Stimulated activated CD8-positive, alpha-beta memory T cell treated with anti-CD3 and anti-CD28 coated beads, Interleukin-4, amount 100 ng/mL, for 48 hours (primary cell): ENCODE results near the gene RAB7B.
A peak's percentile ranks its signal among the peaks of the same experiment; 100 is the strongest.

Source experiments
- DNase-seq: peaks from one replicate; pipeline ENCODE4 v3.0.0-alpha.2; 2020

Gene RAB7B

GRCh38 chr1:205943245-205943644 is 60.0 kb downstream of the RAB7B start, which contains the start of gene SLC26A9:
Gene SLC26A9, minus strand, starts transcription at chr1:205943456. Its CDS starts 7,636 bp downstream, at chr1:205935820.
- DNase-seq = no peak

DNA sequence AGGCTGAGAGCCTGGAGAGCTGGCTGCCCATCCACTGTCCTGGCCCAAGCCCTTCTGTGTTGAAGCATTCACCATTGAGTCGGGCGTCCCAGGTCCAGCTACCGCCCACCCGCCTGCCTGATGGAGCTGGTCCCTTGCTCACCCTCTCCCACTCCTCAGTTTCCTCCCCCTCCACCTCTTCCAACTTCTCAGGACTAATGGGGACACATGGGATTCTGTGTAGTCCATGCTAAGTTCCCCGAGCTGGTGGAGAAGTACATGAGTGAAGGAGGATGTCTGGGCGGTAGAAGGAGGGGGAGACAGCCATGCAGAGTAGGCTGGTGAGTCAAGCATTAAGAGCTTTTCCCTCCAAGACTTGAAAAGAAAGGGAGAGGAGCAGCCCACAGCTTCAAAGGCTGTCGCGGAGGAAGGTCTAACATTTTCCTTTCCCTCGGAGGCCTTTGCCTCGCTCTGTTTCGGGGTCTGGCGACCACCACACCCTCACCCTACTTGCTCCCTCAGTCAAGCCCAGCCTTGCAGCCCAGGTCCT is 60.5 kb downstream of the RAB7B start:
- no peak for DNase-seq

DNA sequence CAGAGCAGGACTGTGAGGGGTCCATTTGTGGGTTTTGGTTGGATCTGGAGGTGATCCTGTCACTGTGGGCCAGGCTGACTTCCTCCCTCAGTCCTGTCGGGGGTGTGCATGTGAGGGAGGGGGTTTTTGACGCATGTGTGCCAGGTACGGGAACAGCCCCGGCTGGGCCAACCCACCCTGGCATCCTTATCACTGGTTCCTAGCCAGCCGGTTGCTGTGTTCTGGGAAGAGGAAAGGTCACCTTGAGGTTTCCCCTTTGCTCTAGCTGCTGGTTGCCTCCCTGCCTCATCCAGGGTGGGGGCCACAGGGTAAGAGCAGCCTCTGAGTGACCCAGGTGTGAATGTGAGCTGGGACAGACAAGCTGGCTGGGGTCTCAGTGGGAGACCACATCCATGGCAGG is 62.5 kb downstream of the RAB7B start:
- DNase-seq = no peak

- peak; percentile 30 for DNase-seq
These were observed 63.4 kb downstream of the RAB7B start for GRCh38 chr1:205939690-205940330.

GRCh38 chr1:205938682-205939081 is 64.5 kb downstream of the RAB7B start:
- no peak for DNase-seq

- no peak for DNase-seq
These were observed 66.2 kb downstream of the RAB7B start for GRCh38 chr1:205936846-205937586.

- no peak for DNase-seq
These were observed 66.9 kb downstream of the RAB7B start for GRCh38 chr1:205936311-205936710.

GRCh38 chr1:205935869-205936268 is 67.3 kb downstream of the RAB7B start:
- DNase-seq = no peak

DNA sequence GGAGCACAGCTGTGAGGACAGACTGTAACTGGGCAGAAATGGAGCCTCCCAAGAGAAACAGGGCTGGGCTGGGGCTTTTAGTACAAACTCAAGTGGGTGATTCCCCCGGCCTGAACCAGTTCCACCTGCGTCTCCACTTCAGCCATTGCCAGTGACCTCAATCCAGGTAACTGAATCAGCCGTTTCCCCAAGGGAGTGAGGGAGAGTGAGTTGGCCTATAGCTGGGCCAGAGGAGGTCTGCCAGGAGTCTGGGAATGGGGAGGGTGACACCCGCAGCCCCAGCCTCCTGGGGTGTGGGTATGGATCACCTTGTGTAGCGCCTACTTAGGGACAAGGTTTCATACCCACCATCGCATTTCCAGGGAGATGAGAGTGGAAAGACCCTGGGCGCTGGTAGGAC is 68.4 kb downstream of the RAB7B start:
- DNase-seq = no peak

DNA sequence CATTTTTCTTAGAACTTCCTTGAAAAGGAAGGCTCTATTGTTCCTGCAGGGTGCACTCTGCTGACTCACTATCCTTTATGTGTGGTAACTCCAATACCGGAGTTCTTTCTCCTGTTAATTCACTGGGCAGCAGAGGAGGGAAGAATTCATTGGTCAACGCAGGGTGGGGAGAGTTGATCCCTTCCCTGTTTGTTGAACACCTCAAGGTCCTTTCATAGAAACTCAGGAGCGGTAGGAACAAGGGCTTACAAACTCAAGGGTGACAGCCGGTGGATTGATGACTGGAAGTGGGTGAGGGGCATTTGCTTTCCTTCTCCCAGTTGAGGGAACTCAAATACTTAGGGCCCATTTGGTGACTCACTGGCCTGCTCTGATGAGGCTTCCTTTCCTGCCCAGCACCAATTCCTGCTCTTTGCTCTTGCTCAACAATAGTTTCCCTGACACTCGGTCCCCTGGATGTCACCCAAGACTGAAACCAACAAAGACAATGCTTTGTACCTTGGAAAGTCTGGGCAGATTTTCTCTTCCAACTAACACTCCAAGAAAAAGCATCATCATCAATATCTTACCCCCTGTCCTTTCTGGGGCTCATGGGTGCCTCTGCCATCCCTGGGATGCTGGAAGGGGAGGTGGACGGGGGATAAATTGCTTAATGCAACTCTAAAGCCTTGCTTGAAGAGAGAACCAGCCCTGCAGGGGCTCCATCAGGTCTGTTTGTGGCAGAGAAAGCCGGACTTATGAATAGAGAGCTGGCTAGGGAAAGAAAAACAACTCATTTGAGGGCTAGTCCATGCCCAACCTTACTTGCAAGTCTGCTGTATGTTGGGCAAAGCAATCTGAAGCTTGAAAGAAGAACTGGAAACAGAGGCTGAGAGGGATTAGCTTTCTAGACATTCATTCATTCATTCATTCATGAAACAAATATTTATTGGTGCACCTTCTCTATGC is 69.2 kb downstream of the RAB7B start:
- DNase-seq = no peak

DNA sequence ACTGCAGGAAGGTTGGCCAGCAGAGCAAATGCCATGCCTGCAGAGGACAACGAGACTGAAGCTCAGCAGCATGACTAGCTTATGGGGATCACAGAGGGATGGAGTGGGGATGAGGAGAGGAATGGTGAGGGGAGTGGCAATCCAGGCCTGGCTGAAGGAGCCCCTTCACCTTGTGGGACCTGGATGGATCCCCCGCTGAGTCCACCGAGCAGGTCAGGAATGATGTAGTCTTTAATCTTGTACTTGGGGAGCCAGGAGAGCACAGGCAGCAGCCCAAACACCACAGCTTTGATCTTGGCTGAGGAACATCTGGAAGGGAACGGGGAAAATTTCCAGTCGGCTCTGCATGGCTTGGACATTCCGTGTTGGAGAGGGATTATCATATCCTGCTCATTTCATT is 70.4 kb downstream of the RAB7B start:
- no peak for DNase-seq

GRCh38 chr1:205930799-205931281 is 72.4 kb downstream of the RAB7B start:
- DNase-seq = no peak

DNA sequence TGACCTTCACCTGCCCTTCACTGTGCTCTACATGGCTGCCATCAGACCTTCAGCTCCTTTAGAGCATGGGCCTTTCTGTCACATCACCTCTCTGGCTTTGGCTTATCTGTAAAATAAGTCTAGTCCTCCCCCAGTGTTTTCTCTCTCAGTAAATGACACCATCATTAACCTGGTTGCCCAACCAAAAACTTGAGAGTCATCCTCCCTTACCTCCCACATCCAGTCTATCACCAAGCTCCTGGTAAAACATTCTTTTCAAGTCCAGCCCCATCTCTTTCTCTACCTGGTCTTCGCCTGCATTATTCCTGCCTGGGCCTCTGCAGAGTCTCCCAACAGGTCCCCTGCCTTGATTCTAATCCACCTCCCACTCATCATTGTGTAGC is 73.0 kb downstream of the RAB7B start:
- no peak for DNase-seq

- DNase-seq = no peak
These were observed 73.5 kb downstream of the RAB7B start for GRCh38 chr1:205929496-205930194.

DNA sequence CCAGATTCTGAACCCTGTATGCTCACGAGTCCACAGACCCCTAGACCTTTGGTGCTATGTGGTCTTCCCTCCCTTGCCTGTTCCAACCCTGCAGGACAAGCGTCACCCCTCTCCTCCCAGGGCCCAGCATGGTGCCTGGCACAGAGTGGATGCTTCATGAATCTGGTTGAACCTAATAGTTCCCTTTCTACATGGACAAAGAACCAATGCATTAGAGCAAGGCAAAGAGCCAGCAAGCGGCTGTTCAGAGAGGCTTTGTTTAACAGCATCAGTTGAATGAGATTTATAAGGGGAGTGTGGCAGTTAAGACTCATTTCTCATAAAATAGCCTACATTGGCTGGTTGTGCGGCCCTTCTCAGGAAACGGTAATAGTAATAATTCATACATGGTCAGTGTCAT is 74.9 kb downstream of the RAB7B start:
- DNase-seq = no peak

DNA sequence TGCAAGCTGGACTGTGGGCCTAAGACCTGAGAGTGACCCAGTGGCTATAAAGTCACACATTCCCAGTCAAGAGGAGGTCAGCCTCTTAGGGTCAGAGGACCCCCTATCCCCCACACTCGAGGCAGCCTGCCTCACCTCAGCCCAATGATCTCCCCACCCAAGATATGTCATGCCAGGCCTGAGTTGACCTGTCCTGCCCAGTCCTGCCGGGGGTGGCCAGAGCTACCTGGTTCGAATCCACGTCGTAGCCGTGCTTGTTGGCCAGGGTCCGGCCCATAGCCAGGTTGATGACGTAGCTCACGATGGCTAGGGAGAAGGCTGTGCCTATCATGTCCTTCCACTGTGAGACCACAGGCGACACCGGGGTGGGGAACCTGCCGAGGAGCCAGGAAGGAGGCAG is 75.5 kb downstream of the RAB7B start:
- DNase-seq = no peak

GRCh38 chr1:205927247-205927646 is 75.9 kb downstream of the RAB7B start:
- DNase-seq = no peak
